Posterior cingulate gyrus (tissue), 11 donors: ENCODE measurements around the gene CRTC3.
"Not testable (repeated sequence)": the region's sequence is repeated elsewhere in the genome, so short reads cannot be mapped to it uniquely, and the experiment has no call there.

Experiments used
- DNase-seq, 10 donors: peaks; one replicate each; pipeline versions ENCODE4 v3.0.0 to v3.0.0-alpha.2; 2020 to 2021; ENCODE audit warnings: mixed read lengths in 3 of 10
- intact Hi-C: fragments of 100-400 bp; cut with DNase I; formaldehyde crosslinking; loops from one replicate; pipeline ENCODE4 v1.15.1; 2023

The CRTC3 gene

GRCh38 chr15:90665288-90666134, 135.8 kb downstream of the CRTC3 start:
- DNase-seq = peak; percentile 27 to 94 (median 66)
- intact Hi-C loops = loop anchor here (5.0 kb wide), 1 partner anchor 312 kb away; no protein-coding TSS in a partner anchor

- DNase-seq = peak in 1 of 10 donors; percentile 25
- intact Hi-C loops = loop anchor here (5.0 kb wide), 1 partner anchor 311 kb away; no protein-coding TSS in a partner anchor
These were observed 136.6 kb downstream of the CRTC3 start for GRCh38 chr15:90666135-90666909.

GRCh38 chr15:90667073-90667754, 137.5 kb downstream of the CRTC3 start:
- intact Hi-C loops = loop anchor here (5.0 kb wide), 1 partner anchor 310 kb away; no protein-coding TSS in a partner anchor
- peak in 1 of 10 donors; percentile 16 for DNase-seq

GRCh38 chr15:90667755-90668345, 138.1 kb downstream of the CRTC3 start:
- intact Hi-C loops = loop anchor here (5.0 kb wide), 1 partner anchor 309 kb away; no protein-coding TSS in a partner anchor
- peak in 1 of 10 donors; percentile 29 for DNase-seq

- peak in 1 of 10 donors; percentile 38 for DNase-seq
- intact Hi-C loops = not testable (repeated sequence)
These were observed 140.9 kb downstream of the CRTC3 start for GRCh38 chr15:90670631-90671030.

GRCh38 chr15:90671216-90671615, 141.5 kb downstream of the CRTC3 start:
- DNase-seq = no peak
- intact Hi-C loops = no loop called here

- intact Hi-C loops, DNase-seq: not testable (repeated sequence)
These were observed 143.6 kb downstream of the CRTC3 start for GRCh38 chr15:90673357-90673756.

GRCh38 chr15:90674476-90674875, 144.8 kb downstream of the CRTC3 start:
- intact Hi-C loops = no loop called here
- no peak for DNase-seq

- intact Hi-C loops = no loop called here
- DNase-seq = no peak
These were observed 145.7 kb downstream of the CRTC3 start for GRCh38 chr15:90675464-90675863.

GRCh38 chr15:90677807-90678790, 148.4 kb downstream of the CRTC3 start:
- DNase-seq = no peak
- intact Hi-C loops = no loop called here

- intact Hi-C loops = no loop called here
- DNase-seq = no peak
These were observed 150.2 kb downstream of the CRTC3 start for GRCh38 chr15:90679959-90680358.

GRCh38 chr15:90680371-90680935, 150.7 kb downstream of the CRTC3 start:
- peak in 1 of 10 donors; percentile 24 for DNase-seq
- intact Hi-C loops = no loop called here

GRCh38 chr15:90681056-90681455, 151.3 kb downstream of the CRTC3 start:
- intact Hi-C loops = no loop called here
- peak in 1 of 10 donors; percentile 65 for DNase-seq

- DNase-seq = peak in 1 of 10 donors; percentile 36
- intact Hi-C loops = no loop called here
These were observed 151.8 kb downstream of the CRTC3 start for GRCh38 chr15:90681480-90681879.

- intact Hi-C loops = no loop called here
- DNase-seq = peak in 1 of 10 donors; percentile 42
These were observed 153.6 kb downstream of the CRTC3 start for GRCh38 chr15:90683371-90683770.

- DNase-seq = peak in 1 of 10 donors; percentile 36
These were observed 154.2 kb downstream of the CRTC3 start for GRCh38 chr15:90683876-90684275.

GRCh38 chr15:90684281-90684680, 154.6 kb downstream of the CRTC3 start:
- intact Hi-C loops = no loop called here
- peak in 1 of 10 donors; percentile 70 for DNase-seq

More at GRCh38 chr15:90683876-90684275, 154.2 kb downstream of the CRTC3 start:
- intact Hi-C loops = no loop called here
